WTC11 (cell line): ENCODE measurements around the gene MGAT2. TPM values are rescaled to one million over a fixed set of nuclear protein-coding genes. Genes with fewer than 3 reads are reported as not detected.

Experiments
- ATAC-seq: fragments of 200-7000 bp; cut with Tn5 transposase; 2 replicates; pipeline ENCODE4 v1.10.0; 2021; ENCODE audit warnings: mild to moderate bottlenecking, moderate library complexity
- CTCF ChIA-PET: fragments of 300-600 bp; sonication (Branson Sonifier 250); formaldehyde crosslinking; loops from one replicate; lab custom pipeline; 2021; ENCODE audit warnings: antibody characterized with exemption; lab: Charles Lee
- POLR2A ChIA-PET: fragments of 350-600 bp; sonication (Branson Sonifier 250); formaldehyde crosslinking; loops from one replicate; lab custom pipeline; 2021; ENCODE audit warnings: antibody characterized with exemption; lab: Charles Lee
- DNase-seq: peaks from one replicate; pipeline ENCODE4 v3.0.0; 2021; ENCODE audit warnings: low spot score
- H3K27ac Mint-ChIP-seq: 2 replicates; pipeline ENCODE4 v1.8.0; 2021; ENCODE audit warnings: mixed read lengths
- H3K27me3 Mint-ChIP-seq: 2 replicates; pipeline ENCODE4 v1.8.0; 2021; ENCODE audit warnings: low read depth, mild to moderate bottlenecking, moderate library complexity, mixed read lengths
- H3K36me3 Mint-ChIP-seq: 2 replicates; pipeline ENCODE4 v1.8.0; 2021; ENCODE audit warnings: mixed read lengths
- H3K4me1 Mint-ChIP-seq: 2 replicates; pipeline ENCODE4 v1.8.0; 2022; ENCODE audit warnings: mixed read lengths
- H3K4me3 Mint-ChIP-seq: 2 replicates; pipeline ENCODE4 v1.8.0; 2021; ENCODE audit warnings: mild to moderate bottlenecking, moderate library complexity, mixed read lengths
- H3K9me3 Mint-ChIP-seq: 2 replicates; pipeline ENCODE4 v1.8.0; 2021; ENCODE audit warnings: mixed read lengths
- CBFB ChIP-seq: sonication (generic); formaldehyde crosslinking; IDR thresholded peaks from 2 replicates; pipeline ENCODE4 v1.8.1; 2022; ENCODE audit warnings: mild to moderate bottlenecking, low read depth, missing genetic modification reagents
- ETV6 ChIP-seq: sonication (generic); formaldehyde crosslinking; IDR thresholded peaks from 2 replicates; pipeline ENCODE4 v1.8.1; 2022; ENCODE audit warnings: mild to moderate bottlenecking, missing genetic modification reagents
- FOXJ3 ChIP-seq: sonication (generic); formaldehyde crosslinking; IDR thresholded peaks from 2 replicates; pipeline ENCODE4 v1.9.0; 2021; ENCODE audit warnings: missing genetic modification reagents, mild to moderate bottlenecking, borderline replicate concordance
- FOXK1 ChIP-seq: sonication (generic); formaldehyde crosslinking; IDR thresholded peaks from 2 replicates; pipeline ENCODE4 v1.8.0; 2022; ENCODE audit warnings: mild to moderate bottlenecking, moderate library complexity, missing genetic modification reagents
- GABPB1 ChIP-seq: sonication (generic); formaldehyde crosslinking; IDR thresholded peaks from 2 replicates; pipeline ENCODE4 v1.8.1; 2023; ENCODE audit warnings: mild to moderate bottlenecking, missing genetic modification reagents
- GRHL2 ChIP-seq: fragments of 250-450 bp; sonication (Bioruptor Pico); IDR thresholded peaks from 2 replicates; pipeline ENCODE4 v1.8.0; 2022; ENCODE audit warnings: mild to moderate bottlenecking, moderate library complexity; ENCODE audit not compliant: insufficient replicate concordance, severe bottlenecking
- NFE2L1 ChIP-seq: sonication (generic); formaldehyde crosslinking; IDR thresholded peaks from 2 replicates; pipeline ENCODE4 v1.8.1; 2023; ENCODE audit warnings: missing genetic modification reagents
- SMAD3 ChIP-seq: sonication (generic); formaldehyde crosslinking; IDR thresholded peaks from 2 replicates; pipeline ENCODE4 v1.8.0; 2022; ENCODE audit warnings: missing genetic modification reagents, mild to moderate bottlenecking, borderline replicate concordance
- ZBTB43 ChIP-seq: sonication (generic); formaldehyde crosslinking; IDR thresholded peaks from 2 replicates; pipeline ENCODE4 v1.8.1; 2023; ENCODE audit warnings: mild to moderate bottlenecking, missing genetic modification reagents
- ZNF317 ChIP-seq: sonication (generic); formaldehyde crosslinking; IDR thresholded peaks from 2 replicates; pipeline ENCODE4 v1.8.1; 2023; ENCODE audit warnings: low read depth, mild to moderate bottlenecking, moderate library complexity, missing genetic modification reagents, borderline replicate concordance
- ZNF396 ChIP-seq: fragments of 250-450 bp; sonication (Bioruptor Pico); IDR thresholded peaks from 2 replicates; pipeline ENCODE4 v1.8.0; 2021; ENCODE audit warnings: mild to moderate bottlenecking, moderate library complexity, borderline replicate concordance
- ZNF423 ChIP-seq: fragments of 250-450 bp; sonication (Bioruptor Pico); IDR thresholded peaks from 2 replicates; pipeline ENCODE4 v2.1.2; 2022; ENCODE audit warnings: mild to moderate bottlenecking, moderate library complexity
- ZNF425 ChIP-seq: fragments of 250-450 bp; sonication (Bioruptor Pico); conservative IDR thresholded peaks from 2 replicates; pipeline ENCODE4 v1.9.0; 2021; ENCODE audit warnings: mild to moderate bottlenecking
- ZNF671 ChIP-seq: fragments of 250-450 bp; sonication (Bioruptor Pico); IDR thresholded peaks from 2 replicates; pipeline ENCODE4 v1.8.0; 2021; ENCODE audit warnings: mild to moderate bottlenecking
- total RNA-seq: library from RNA; stranded (reverse); gene quantifications from 3 replicates; pipeline ENCODE4 v1.2.3, GENCODE V29; 2021
- TF ChIP-seq, protein P1 (sequence below): sonication (generic); formaldehyde crosslinking; conservative IDR thresholded peaks from 2 replicates; pipeline ENCODE4 v1.8.1; 2023; ENCODE audit warnings: mild to moderate bottlenecking, low read depth, missing genetic modification reagents, moderate library complexity
- TF ChIP-seq, protein P2 (sequence below): sonication (generic); formaldehyde crosslinking; IDR thresholded peaks from 2 replicates; pipeline ENCODE4 v1.8.1; 2023; ENCODE audit warnings: mild to moderate bottlenecking, missing genetic modification reagents
- TF ChIP-seq, protein P3 (sequence below): sonication (generic); formaldehyde crosslinking; IDR thresholded peaks from 2 replicates; pipeline ENCODE4 v1.8.1; 2022; ENCODE audit warnings: low read depth, mild to moderate bottlenecking, moderate library complexity, missing genetic modification reagents, borderline replicate concordance
- TF ChIP-seq, protein P4 (sequence below): sonication (generic); formaldehyde crosslinking; IDR thresholded peaks from 2 replicates; pipeline ENCODE4 v1.8.1; 2022; ENCODE audit warnings: missing genetic modification reagents, borderline replicate concordance
- TF ChIP-seq, protein P5 (sequence below): fragments of 250-450 bp; sonication (Bioruptor Pico); IDR thresholded peaks from 2 replicates; pipeline ENCODE4 v2.1.2; 2022; ENCODE audit warnings: mild to moderate bottlenecking, moderate library complexity
- TF ChIP-seq, protein P6 (sequence below): sonication (generic); formaldehyde crosslinking; IDR thresholded peaks from 2 replicates; pipeline ENCODE4 v1.8.1; 2022; ENCODE audit warnings: low read depth, missing genetic modification reagents, borderline replicate concordance

MGAT2 gene
- total RNA-seq, 1 experiment from 2014 or later = 25.2 TPM

- no peak for TF ChIP-seq ETV6 (CRISPR knock-in tag)
- TF ChIP-seq, all 79 proteins: peak for 0
These were observed 16.3 kb downstream of the MGAT2 start (continued) for GRCh38 chr14:49636866-49637265.

- Mint-ChIP-seq H3K9me3 (no peaks in the 10 kb centered on the region), H3K4me1 (peaks cover 27% of the 10 kb centered on the region), H3K27ac (no peak overlapping the region), H3K4me3 (no peak overlapping the region), H3K36me3 (peaks cover 31% of the 10 kb centered on the region), H3K27me3 (no peaks in the 10 kb centered on the region)
- CTCF ChIA-PET = no interaction called here
- TF ChIP-seq GRHL2 (CRISPR knock-in tag) (no peak), FOXK1 (CRISPR knock-in tag) (no peak), ZNF396 (CRISPR knock-in tag) (no peak), ZNF671 (CRISPR knock-in tag) (no peak), ZNF423 (CRISPR knock-in tag) (no peak), CBFB (CRISPR knock-in tag) (no peak), NFE2L1 (CRISPR knock-in tag) (no peak), ZBTB43 (CRISPR knock-in tag) (no peak), FOXJ3 (CRISPR knock-in tag) (no peak), SMAD3 (CRISPR knock-in tag) (no peak), ZNF425 (no peak), GABPB1 (no peak), ZNF317 (CRISPR knock-in tag) (no peak)
- TF ChIP-seq, protein P1, sequence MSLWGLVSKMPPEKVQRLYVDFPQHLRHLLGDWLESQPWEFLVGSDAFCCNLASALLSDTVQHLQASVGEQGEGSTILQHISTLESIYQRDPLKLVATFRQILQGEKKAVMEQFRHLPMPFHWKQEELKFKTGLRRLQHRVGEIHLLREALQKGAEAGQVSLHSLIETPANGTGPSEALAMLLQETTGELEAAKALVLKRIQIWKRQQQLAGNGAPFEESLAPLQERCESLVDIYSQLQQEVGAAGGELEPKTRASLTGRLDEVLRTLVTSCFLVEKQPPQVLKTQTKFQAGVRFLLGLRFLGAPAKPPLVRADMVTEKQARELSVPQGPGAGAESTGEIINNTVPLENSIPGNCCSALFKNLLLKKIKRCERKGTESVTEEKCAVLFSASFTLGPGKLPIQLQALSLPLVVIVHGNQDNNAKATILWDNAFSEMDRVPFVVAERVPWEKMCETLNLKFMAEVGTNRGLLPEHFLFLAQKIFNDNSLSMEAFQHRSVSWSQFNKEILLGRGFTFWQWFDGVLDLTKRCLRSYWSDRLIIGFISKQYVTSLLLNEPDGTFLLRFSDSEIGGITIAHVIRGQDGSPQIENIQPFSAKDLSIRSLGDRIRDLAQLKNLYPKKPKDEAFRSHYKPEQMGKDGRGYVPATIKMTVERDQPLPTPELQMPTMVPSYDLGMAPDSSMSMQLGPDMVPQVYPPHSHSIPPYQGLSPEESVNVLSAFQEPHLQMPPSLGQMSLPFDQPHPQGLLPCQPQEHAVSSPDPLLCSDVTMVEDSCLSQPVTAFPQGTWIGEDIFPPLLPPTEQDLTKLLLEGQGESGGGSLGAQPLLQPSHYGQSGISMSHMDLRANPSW = no peak
- TF ChIP-seq, protein P2, sequence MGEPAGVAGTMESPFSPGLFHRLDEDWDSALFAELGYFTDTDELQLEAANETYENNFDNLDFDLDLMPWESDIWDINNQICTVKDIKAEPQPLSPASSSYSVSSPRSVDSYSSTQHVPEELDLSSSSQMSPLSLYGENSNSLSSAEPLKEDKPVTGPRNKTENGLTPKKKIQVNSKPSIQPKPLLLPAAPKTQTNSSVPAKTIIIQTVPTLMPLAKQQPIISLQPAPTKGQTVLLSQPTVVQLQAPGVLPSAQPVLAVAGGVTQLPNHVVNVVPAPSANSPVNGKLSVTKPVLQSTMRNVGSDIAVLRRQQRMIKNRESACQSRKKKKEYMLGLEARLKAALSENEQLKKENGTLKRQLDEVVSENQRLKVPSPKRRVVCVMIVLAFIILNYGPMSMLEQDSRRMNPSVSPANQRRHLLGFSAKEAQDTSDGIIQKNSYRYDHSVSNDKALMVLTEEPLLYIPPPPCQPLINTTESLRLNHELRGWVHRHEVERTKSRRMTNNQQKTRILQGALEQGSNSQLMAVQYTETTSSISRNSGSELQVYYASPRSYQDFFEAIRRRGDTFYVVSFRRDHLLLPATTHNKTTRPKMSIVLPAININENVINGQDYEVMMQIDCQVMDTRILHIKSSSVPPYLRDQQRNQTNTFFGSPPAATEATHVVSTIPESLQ (CRISPR knock-in tag) = no peak
- TF ChIP-seq, protein P3, sequence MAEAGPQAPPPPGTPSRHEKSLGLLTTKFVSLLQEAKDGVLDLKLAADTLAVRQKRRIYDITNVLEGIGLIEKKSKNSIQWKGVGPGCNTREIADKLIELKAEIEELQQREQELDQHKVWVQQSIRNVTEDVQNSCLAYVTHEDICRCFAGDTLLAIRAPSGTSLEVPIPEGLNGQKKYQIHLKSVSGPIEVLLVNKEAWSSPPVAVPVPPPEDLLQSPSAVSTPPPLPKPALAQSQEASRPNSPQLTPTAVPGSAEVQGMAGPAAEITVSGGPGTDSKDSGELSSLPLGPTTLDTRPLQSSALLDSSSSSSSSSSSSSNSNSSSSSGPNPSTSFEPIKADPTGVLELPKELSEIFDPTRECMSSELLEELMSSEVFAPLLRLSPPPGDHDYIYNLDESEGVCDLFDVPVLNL (CRISPR knock-in tag) = no peak
- TF ChIP-seq, protein P4, sequence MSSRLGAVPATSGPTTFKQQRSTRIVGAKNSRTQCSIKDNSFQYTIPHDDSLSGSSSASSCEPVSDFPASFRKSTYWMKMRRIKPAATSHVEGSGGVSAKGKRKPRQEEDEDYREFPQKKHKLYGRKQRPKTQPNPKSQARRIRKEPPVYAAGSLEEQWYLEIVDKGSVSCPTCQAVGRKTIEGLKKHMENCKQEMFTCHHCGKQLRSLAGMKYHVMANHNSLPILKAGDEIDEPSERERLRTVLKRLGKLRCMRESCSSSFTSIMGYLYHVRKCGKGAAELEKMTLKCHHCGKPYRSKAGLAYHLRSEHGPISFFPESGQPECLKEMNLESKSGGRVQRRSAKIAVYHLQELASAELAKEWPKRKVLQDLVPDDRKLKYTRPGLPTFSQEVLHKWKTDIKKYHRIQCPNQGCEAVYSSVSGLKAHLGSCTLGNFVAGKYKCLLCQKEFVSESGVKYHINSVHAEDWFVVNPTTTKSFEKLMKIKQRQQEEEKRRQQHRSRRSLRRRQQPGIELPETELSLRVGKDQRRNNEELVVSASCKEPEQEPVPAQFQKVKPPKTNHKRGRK (CRISPR knock-in tag) = no peak
- TF ChIP-seq, protein P5, sequence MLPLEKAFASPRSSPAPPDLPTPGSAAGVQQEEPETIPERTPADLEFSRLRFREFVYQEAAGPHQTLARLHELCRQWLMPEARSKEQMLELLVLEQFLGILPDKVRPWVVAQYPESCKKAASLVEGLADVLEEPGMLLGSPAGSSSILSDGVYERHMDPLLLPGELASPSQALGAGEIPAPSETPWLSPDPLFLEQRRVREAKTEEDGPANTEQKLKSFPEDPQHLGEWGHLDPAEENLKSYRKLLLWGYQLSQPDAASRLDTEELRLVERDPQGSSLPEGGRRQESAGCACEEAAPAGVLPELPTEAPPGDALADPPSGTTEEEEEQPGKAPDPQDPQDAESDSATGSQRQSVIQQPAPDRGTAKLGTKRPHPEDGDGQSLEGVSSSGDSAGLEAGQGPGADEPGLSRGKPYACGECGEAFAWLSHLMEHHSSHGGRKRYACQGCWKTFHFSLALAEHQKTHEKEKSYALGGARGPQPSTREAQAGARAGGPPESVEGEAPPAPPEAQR = no peak
- TF ChIP-seq, protein P6, sequence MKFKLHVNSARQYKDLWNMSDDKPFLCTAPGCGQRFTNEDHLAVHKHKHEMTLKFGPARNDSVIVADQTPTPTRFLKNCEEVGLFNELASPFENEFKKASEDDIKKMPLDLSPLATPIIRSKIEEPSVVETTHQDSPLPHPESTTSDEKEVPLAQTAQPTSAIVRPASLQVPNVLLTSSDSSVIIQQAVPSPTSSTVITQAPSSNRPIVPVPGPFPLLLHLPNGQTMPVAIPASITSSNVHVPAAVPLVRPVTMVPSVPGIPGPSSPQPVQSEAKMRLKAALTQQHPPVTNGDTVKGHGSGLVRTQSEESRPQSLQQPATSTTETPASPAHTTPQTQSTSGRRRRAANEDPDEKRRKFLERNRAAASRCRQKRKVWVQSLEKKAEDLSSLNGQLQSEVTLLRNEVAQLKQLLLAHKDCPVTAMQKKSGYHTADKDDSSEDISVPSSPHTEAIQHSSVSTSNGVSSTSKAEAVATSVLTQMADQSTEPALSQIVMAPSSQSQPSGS (CRISPR knock-in tag) = no peak
- POLR2A ChIA-PET = interaction anchor here (2.4 kb wide), 1 partner anchor 17 kb away, joined by 6 read pairs; the partner anchor contains the start of genes MGAT2 and RPL36AL
- ATAC-seq = no peak
- no peak for DNase-seq
These were observed 17.0 kb downstream of the MGAT2 start for GRCh38 chr14:49637534-49638078.
